Stimulated activated CD4-positive, alpha-beta T cell treated with anti-CD3 and anti-CD28 coated beads, Interleukin-4, amount 100 ng/mL, for 48 hours (primary cell): Measurements from ENCODE around the gene LMAN2.
A peak's percentile ranks its signal among the peaks of the same experiment; 100 is the strongest.

Experiments
- DNase-seq, 2 donors: peaks; one replicate each; pipeline ENCODE4 v3.0.0-alpha.2; 2020; ENCODE audit warnings: low read depth in 2 of 2

Gene LMAN2

DNA sequence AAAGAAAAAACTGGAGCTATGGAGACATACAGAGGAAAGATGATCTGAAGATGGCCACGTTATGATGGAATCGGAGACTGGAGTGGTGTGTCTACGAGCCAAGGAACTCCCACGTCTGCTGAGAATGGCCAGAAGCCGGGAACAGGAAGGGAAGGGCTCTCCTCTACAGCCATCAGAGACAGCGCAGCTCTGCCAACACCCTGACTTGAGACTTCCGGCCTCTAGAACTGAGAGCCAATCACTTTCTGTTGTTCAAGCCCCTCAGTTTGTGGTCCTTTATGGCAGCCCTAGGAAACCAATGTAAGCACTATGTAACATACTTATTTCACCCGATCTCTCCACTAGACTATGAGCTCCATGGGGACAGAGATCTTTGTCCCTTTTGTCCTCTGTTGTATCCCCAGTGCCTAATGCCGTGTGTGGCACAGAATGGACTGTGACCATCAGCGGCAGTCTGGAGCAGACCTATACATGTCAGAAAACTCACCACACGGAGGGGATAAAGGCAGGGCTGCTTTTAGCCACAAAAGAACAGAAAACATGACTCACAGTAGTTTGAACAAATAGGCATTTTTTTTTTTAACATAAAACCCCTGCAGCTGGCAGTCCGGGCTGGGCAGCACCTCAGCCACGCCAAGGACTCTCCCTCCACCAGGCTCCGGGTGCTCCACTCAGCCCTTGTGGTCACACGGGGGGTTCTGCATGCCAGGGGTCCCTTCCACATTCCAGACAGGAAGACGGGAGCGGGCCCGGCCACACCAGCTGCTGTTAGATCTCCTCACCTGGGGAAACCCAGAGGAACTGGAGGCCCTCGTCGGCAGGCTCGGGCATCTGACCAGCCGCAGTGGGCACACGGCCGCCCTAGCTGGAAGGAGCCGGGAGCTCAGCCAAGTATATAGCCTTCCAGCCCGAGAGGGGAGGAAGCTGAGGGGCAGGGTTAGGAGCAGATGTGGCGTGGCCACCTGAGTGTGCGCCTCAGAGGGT is 23.6 kb downstream of the LMAN2 start:
- DNase-seq: no peak

DNA sequence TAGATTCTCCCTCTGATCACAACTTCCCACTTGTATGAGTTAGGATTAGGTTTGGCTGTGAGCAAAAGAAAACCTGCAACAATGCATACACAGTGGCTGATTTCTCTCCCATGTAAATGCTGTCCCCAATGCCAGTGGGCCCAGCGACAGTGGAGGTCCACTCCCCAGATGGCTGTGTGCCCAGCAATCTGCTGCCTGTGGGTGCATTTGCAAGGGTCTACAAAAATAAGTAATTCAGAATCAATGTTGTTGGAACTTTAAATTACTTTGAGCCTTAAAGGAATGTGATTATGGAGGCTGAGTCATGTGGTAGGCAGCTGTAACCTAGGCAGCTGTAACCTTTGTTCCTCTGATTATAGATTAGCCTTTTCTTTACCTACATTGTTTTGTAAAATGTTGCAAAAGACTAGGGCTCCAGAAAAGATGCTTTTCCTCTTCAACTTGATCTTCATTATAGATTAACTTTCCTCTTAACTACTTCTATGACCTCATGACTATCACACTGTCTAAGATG is 25.5 kb downstream of the LMAN2 start:
- DNase-seq: no peak

DNA sequence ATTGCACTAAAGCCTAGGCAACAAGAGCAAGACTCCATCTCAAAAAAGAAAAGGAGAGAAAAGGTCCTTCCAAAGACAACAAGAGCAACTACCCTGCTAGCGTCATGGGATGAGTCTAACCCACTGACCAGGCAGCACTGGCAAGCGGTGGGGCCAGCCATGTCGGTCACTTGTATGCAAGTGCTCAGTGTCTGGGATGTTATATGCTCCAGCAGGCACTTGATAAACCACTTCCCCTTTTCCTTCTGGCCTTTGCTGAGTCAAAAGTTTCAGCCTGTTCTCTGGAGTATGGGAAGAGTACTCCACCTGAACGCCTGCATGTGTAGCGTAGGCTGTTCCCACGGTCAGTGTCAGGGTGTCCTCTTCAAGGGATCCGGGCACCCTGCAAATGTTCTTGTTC is 30.6 kb downstream of the LMAN2 start:
- no peak for DNase-seq

DNA sequence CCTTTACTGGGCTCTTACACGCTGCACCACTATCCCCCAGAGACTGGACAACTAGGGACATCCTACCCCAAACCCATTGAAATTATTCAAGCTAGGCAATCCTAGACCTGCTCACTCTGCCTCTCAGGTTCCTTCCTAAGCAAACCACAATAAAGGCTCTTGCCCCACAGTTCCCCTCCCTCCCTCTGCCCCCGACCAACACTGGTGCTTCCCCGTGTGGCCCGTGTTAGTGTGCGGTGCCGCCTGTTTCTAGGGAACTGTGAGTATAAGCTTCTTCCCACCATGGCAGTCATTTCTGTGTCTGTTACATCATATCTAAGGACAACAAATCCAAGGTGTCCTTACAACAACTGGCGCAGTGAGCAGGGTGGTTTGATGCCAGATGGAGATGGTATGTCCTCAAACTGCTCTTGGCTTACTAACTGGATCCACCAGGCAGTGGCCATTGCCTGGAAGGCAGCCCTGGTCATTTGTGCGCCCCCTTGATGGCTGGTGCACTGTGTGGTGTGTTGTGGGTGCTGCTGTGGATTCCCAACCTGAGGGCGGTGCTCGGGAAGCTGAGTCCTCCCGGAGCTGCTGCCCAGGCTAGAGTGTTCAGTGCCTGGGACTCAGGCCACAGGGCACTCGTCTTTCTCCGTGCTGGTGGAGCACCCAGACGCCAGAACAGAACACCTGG is 31.4 kb downstream of the LMAN2 start:
- no peak for DNase-seq

DNA sequence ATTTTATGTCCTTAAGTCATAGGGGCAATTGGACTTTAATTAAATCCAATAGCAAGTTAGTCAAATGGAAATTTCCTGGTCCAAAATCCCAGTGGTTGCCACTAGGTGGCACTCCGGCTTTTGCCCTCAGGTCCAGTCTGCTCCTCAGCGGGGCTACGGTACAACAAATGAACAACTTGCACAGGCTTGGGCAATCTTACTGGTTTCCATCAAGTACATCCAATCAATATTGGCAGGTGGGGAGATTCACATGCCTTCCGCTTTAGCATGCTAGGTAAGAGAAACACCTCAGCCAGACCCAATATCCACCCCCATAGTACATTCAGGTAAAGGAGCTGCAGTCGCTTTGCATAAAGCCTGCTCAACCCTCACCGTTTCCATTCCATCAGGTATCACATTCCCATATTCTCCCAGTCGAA is 33.5 kb downstream of the LMAN2 start:
- peak; percentile 60 to 68 for DNase-seq

DNA sequence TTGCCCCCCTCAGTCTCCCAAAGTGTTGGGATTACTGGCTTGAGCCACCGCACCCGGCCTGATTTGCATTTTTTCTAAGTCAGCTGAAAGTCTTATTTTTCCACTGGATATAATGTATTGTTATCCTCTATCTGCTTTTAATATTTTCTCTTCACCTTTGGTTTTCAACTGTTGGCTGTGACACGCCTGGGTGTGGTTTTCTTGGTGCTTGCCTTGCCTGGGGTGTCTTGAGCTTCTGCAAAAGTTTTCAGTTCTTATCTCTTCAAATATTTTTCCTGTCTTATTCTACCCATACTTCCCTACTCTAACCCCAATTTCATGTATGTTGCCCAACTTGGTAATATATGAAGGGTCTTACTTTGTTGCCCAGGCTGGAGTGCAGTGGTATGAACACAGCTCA is 35.5 kb downstream of the LMAN2 start:
- no peak for DNase-seq

DNA sequence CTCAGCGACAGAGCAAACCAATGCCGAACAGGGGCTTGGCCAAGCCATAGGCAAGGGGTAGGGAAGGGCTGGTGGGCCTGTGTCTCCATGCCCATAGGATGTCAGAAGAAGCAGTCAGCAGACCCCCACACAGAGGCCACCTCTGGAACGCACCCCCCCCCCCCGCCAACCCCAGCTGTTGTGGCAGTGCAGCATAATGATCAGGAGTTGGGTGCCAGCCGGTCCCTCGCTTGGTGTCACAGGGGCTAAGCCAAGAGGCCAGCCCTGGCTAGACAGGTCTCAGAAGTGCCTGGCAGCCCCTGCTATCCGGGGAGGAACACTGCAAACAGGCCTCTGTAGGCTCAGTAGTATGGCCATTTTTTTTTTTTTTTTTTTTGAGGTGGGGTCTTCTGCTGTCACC is 36.1 kb downstream of the LMAN2 start:
- no peak for DNase-seq

DNA sequence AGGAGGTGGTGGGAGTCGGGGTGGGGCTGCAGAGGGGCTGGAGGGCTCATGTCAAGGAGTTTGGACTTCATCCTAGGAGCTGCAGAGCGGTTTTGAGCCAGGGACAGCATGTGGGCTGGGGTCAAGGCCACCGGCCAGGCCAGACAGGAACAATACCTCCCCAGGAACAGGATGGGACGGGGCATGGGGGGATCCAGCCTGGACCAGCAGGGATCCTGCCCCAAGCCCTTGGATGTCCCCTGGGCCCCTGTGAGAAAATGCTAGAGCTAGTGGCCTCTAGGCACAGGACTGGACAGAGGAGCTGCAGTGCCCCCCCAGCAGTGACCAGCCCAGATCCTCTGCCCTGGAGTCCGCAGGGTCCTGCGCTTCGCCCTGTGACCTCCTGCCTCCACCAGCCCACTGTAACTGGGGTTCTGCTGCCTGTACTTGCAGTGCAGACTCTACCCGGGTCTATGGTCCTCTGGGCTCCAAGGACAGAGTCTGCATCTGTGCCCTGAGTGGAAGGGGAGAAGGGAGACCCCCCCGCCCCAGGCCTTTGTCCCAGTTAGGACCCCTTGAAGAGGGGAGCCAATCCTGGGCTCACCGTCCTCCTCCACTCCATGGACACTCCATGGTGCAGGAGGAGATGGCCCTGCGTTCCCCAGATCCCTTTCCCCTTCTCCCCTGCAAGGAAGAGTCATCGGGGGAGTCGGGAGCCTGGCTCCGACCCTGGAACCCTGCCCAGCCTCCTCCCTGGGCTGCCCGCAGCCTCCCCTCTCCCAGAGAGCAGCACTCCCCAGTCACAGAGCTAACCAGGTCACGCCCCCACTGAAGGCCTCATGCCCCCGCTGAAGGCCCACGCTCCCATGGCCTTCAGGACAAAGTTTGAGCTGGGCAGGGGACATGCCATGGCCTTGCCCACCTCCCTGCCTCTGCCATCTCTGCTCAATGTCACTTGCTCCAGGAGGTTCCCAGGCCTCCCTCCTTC is 36.8 kb downstream of the LMAN2 start:
- no peak for DNase-seq

DNA sequence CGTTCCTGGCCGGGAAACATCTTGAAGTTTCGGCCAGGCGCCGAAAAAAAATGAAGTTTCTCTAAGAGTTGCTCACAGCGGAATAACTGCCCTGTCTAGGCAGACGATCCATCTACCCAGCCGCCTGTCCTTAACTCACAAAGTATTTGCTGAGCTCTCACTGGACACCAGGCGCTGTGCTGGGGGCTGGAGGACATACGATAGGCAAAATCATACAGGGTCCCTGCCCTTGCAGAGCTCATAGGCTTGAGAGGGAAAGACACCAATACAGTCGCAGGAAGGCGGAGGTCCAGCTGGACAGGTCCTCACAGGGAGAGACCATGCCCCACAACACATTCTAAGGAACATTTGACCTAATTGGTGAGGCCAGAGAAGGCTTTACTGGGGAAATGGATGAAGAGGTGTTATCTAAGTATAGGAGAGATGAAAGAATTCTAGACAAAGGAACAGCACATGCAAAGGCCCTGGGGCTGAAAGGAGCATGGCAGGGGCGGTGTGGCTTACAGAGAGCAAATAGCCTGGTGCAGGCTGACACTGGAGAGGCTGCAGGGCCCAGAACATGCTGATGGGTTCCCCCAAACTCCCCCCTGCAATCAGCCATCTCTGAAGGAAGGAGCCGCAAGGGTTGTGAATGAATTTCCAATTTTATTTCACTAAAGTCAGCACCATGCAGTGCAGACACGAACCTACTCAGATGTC is 37.8 kb downstream of the LMAN2 start:
- DNase-seq: no peak

DNA sequence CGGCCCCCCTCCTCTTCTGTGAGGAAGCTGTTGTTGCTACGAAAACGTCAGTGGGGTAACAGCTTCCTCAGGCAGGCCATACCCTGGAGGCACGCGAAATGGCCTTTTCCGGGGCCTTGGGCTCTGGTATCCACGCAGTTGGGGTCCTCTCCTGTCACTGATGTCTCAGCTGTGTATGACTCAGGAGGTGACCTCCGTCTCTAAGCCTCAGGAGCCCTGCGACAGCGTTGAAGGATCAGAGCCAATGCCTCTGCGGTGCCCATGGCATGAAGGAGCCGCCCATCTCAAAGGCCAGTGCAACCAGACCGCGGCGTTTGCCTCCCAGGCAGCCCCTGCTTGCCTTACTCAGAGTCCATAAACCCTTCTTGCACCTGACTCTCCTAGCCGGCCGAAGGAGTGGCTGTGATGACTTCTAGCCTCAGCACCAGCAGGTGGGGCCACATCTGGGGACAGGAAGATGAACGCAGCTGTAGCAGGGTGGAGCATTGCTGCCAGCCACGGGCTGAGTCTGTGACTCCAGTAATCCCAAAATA is 38.8 kb downstream of the LMAN2 start:
- peak in 1 of 2 donors; percentile 42 for DNase-seq

DNA sequence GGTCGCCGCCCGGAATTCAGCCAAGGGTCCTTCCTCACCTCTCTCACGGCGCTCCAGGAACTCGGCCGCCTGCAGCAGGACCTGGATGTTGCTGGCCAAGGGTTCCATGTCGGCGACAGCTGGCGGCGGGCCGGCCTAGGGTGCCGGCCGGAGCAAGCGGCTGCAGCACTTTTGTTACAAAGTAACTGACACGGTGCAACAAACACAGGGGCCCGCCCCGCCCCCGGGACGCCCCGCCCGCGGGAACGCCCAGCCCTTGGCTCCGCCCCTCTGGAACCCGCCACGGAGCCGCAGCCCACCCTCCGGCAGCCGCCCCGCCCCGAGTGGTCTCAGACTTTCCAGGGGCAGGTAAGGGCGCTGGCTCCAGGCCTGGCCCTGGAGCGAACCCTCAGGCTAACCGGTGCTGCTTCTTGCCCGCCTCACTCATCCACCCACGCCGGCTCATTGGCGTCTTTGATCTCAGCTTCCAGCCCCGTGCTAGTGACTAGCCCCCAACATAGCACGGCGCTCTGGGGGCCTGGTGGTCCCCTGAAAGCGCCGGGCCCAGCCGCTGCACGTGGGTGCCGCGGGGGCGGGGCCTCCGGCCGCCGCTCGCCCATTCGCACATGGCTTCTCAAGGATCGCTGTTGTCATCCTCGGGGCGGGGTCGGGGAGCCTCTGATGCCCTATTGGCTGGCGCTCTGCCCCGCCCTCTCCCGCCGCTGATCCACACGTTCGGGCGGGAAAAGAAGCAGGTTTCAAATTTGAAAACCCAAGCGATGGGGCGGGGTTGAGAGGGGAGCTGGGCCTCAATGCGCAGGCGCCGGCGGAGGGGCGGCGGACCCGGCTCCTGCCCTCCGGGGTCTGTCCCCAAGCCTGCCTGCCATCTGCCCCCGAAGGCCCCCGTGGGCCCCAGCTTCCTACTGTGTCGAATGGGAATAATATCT is 39.5 kb downstream of the LMAN2 start, which contains the start of gene MXD3:
MXD3 (minus strand) TSS at position 176 of the 926 bp plus-strand sequence; CDS start at position 108, 68 bp downstream.
- peak; percentile 97 to 99 for DNase-seq

DNA sequence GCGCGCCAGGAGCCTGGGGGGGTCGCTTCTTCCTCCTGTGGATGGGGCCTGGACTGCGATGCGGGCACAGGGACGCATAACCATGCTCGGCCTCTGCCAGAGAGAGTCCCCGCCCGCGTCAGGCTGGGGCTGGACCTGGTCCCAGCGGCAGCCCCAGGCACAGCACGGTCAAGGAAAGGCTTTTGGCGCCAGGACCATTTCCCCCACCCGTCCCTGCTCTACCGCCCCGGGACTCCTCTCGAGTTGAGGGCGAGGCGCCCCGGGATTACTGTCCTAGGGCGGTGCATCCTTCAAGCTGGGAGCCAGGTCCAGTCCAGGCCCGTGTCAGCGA is 40.1 kb downstream of the LMAN2 start:
- no peak for DNase-seq

DNA sequence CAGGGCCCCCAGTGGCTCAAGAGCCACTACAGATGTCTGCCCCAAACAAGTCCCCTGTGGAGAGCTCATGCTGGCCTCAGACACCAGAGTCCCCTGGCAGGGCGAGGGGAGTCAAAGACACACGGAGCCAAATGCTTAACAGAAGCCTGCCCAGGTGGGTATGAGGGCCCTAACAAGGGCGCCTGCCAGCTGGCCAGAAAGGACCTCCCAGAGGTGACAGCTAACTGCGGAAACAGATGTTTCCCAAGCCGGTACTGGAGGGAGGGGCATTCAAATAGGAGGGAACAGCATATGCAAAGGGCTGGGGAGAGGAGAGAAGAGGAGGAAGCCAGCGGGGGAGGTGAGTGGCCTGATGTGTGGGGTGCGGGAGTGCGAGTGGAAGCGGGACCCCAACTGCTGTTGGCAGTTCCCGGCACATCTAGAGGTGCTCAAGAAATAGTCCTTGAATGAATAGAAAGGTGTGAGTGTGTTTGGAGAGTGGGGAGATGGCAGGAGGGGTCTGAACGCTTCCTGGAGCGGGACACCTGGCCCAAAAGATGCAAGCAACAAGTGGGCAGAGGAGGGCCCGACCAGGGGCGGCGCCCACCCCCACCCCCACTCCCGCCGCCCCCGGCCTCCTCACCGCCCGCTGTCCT is 40.6 kb downstream of the LMAN2 start:
- DNase-seq: no peak

DNA sequence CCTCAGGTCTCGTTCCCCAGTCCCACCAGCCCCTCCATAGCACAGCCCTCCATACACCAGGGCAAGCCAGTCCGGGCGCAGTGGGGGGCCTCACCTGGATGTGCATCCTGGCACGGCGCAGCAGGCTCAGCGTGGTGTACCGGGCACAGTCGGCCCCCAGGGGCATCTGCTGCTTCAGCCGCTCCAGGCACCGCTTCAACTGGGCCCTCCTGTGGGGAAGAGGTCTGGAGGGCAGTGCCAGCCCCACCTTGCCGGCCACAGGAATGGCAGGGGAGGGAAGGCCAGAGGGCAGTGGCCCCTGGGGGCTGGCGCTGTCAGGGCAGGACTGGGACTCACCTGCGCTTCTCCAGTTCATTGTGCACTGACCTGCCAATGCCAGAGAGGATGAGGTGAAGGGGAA is 41.1 kb downstream of the LMAN2 start:
- no peak for DNase-seq

DNA sequence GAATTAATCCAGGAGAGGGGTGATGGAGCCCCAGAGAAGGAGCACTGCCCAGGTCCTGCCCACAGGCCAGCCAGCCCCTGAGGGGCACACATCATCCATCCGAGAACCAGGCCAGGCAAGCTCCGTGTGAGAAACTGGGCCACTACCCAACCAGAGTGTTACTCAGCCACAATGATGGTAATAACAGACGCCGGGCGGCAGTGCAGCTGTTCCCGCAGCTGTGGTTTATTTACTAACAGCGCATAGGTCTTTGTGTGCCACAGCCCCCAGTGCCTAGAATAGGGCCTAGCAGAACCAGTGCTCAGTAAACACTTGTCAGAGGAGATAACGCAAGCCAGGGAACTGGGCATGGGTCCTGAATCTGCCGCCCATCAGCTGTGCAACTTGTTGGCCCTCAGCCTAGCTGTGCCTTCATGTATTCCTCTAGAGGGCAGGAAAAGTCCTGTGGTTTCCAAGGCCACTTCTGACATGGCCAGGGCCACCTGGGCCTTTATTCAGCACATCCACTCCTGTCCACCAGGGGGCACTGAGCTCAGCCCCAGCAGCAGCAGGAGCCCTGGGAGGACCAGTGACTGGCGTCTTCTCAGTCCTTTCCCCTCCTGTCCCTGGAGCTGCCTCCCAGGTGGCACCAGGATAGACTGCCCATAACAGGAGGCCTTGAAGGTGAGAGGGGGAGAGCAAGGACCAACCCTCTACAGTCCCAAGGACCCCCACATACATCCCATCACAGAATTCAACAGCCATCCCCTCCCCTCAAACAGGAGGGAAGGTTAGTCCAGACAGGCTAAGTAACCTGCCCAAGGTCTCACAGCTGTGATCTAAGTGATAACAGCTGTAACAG is 41.9 kb downstream of the LMAN2 start:
- DNase-seq: peak; percentile 63 to 65

DNA sequence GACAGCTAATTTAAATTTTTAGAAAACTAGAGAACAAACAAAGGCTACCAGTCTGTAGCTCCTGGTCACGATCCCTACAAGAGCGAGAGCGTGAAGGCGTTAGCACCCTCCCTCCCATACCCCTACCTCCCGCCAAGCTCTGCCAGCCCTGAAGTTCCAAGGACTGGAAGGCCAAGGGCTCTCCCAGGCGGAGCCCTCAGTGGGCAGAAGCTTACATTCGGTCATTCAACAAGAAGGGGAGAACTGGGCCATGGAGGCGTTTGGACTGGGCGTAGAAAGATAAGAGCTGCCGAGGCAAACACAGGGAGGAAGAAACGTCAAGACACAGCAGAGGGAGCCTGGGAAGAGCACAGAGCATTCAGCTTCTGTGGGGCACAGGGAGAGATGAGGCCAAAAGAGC is 42.7 kb downstream of the LMAN2 start:
- DNase-seq: no peak

DNA sequence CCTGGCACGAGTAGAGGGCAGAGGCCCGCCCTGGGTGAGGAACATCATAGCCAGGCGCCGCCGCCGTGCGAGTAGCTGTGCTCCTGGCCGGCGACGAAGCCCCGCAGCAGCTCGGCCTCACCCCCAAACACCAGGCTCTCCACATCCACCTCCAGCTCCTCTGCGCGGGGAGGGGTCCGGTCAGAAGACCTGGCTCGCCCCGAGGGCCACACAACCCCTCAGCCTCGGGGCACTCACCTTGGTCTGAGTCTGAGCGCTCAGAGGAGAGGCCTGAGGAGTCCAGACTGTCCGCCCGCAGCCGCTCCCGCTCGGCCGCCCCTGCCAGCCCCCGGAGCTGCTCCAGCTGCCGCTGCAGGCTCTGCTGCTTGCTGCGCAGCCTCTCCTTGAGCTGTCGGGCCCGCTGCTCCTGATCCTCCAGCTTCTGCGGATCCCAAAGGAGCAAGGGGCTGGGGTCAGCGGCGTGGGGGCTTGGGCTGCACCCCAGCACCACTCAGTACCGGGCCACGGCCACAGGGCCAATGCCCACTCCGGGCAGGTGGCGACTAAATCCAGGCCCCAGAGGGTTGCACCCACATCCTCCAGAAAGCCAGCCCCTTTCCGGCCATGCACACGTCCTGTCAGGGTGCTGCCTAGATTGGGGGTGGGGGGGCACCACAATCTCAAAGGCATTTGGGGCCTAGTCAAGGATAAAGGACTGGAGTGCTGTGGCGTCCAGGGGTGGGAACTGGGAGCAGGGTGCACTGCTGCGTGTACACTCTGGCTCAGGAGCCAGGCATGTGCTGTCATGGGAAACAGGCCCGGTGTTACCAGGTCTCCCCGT is 43.7 kb downstream of the LMAN2 start:
- no peak for DNase-seq
